Smooth muscle cell (in vitro differentiated cells): Measurements from ENCODE around the gene IL1RN. TPM values are rescaled to one million over a fixed set of nuclear protein-coding genes. Genes with fewer than 3 reads are reported as not detected.

ENCODE experiments used
- DNase-seq: peaks from one replicate; lab custom pipeline; 2025; ENCODE audit not compliant: unreplicated experiment; lab: John Stamatoyannopoulos, UW
- H2AFZ ChIP-seq: fragments of 200-600 bp; sonication (generic); 2 replicates; pipeline ENCODE4 v1.6.0; 2016; ENCODE audit warnings: antibody characterized with exemption, low read depth, mild to moderate bottlenecking
- H3F3A ChIP-seq: fragments of 200-600 bp; sonication (generic); 2 replicates; pipeline ENCODE4 v1.6.0; 2017; ENCODE audit warnings: antibody characterized with exemption, low read depth
- H3K27ac ChIP-seq: fragments of 200-600 bp; sonication (generic); 2 replicates; pipeline ENCODE4 v1.5.1; 2016; ENCODE audit warnings: low read depth, mild to moderate bottlenecking
- H3K27me3 ChIP-seq: fragments of 200-600 bp; sonication (generic); 2 replicates; pipeline ENCODE4 v1.6.1; 2016; ENCODE audit warnings: low read depth, mild to moderate bottlenecking
- H3K36me3 ChIP-seq: fragments of 200-600 bp; sonication (generic); 2 replicates; pipeline ENCODE4 v1.5.1; 2016; ENCODE audit warnings: low read depth
- H3K4me1 ChIP-seq: fragments of 200-600 bp; sonication (generic); 2 replicates; pipeline ENCODE4 v1.5.1; 2016; ENCODE audit warnings: low read depth
- H3K4me2 ChIP-seq: fragments of 200-600 bp; sonication (generic); 2 replicates; pipeline ENCODE4 v1.6.0; 2016; ENCODE audit warnings: mild to moderate bottlenecking
- H3K4me3 ChIP-seq: fragments of 200-600 bp; sonication (generic); 2 replicates; pipeline ENCODE4 v1.5.1; 2016; ENCODE audit warnings: mild to moderate bottlenecking
- H3K79me2 ChIP-seq: fragments of 200-600 bp; sonication (generic); 2 replicates; pipeline ENCODE4 v1.6.0; 2016; ENCODE audit warnings: low read depth, mild to moderate bottlenecking
- H3K9ac ChIP-seq: fragments of 200-600 bp; sonication (generic); 2 replicates; pipeline ENCODE4 v1.6.0; 2016; ENCODE audit warnings: low read depth
- H3K9me3 ChIP-seq: fragments of 200-600 bp; sonication (generic); replicated peaks from 2 replicates; pipeline ENCODE4 v1.5.1; 2016; ENCODE audit warnings: low read depth
- H4K20me1 ChIP-seq: fragments of 200-600 bp; sonication (generic); 2 replicates; pipeline ENCODE4 v1.6.0; 2016; ENCODE audit warnings: low read depth
- WGBS: methylation state at CpG from one replicate; pipeline ENCODE4 v1.1.7; 2016; ENCODE audit warnings: low lambda C conversion rate; 5-methylcytosine and 5-hydroxymethylcytosine counted together
- polyA plus RNA-seq: library from polyadenylated mRNA; unstranded; fragments of >200 nt; fragmentation: Nextera tagmentation; extraction: Ambion mirVana; gene quantifications from 2 replicates; pipeline ENCODE4 v1.2.1, GENCODE V29; 2016
- total RNA-seq: library from RNA; depleted of rRNA; stranded (reverse); fragments of >200 nt; gene quantifications from 2 replicates; pipeline ENCODE4 v1.2.3, GENCODE V29; 2014
- TF ChIP-seq, protein P1 (sequence below): fragments of 200-600 bp; sonication (generic); IDR thresholded peaks from 2 replicates; pipeline ENCODE4 v1.5.1; 2017; ENCODE audit warnings: borderline replicate concordance, mild to moderate bottlenecking, antibody characterized with exemption; ENCODE audit not compliant: insufficient read depth, poor library complexity, severe bottlenecking

IL1RN gene
- total and polyA plus RNA-seq, 2 experiments from 2014 or later: 2.2 to 3.3 TPM

DNA sequence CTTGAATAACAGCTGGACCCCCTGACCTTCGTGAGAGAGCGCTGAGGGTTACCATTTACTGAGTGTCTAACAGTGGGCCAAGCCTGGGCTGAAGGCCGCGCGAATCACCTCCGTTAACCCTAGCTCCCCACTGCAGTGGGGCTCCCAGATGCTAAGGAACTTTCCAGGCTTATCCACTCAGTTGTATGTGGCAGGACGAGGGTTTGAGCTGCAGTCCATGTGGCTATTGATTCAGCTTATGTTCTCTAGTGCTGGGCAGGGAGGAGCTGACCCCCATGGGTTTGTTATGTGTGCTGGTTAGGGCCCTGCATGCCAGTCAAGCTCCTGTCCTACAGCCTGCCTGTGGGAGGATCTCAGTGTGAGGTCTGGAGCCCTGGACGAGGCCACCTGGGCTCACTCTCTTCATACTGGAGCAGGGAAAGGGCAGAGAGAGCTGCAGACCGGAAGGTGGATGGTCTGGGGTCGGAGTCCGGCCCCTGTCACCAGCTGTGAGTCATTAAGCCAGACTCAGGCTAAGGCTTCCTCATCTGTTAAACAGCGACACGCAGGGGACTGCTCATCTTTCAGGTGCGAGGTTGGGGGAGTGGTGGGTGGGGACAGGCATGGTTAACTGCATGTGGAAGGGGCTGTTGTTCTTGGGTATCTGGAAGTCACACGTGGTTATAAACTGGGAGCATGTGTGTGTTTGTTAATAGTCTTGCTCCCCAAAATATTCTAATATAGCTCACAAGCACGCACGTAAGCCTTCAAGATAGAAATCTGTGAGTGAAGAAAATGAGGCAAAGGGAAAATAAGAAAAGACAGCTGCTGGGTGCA lies 52.9 kb downstream of the IL1RN start:
- H3K4me3 ChIP-seq: no peak overlapping the region
- no peak overlapping the region for H3K4me2 ChIP-seq
- H4K20me1 ChIP-seq: no peaks in the 10 kb centered on the region
- no peak for DNase-seq
- no peak overlapping the region for H3K27ac ChIP-seq
- H3K9me3 ChIP-seq: no peaks in the 10 kb centered on the region
- H3K36me3 ChIP-seq: no peaks in the 10 kb centered on the region
- TF ChIP-seq, protein P1, sequence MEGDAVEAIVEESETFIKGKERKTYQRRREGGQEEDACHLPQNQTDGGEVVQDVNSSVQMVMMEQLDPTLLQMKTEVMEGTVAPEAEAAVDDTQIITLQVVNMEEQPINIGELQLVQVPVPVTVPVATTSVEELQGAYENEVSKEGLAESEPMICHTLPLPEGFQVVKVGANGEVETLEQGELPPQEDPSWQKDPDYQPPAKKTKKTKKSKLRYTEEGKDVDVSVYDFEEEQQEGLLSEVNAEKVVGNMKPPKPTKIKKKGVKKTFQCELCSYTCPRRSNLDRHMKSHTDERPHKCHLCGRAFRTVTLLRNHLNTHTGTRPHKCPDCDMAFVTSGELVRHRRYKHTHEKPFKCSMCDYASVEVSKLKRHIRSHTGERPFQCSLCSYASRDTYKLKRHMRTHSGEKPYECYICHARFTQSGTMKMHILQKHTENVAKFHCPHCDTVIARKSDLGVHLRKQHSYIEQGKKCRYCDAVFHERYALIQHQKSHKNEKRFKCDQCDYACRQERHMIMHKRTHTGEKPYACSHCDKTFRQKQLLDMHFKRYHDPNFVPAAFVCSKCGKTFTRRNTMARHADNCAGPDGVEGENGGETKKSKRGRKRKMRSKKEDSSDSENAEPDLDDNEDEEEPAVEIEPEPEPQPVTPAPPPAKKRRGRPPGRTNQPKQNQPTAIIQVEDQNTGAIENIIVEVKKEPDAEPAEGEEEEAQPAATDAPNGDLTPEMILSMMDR: no peak
- no peak overlapping the region for H2AFZ ChIP-seq
- H3K4me1 ChIP-seq: no peaks in the 10 kb centered on the region
- H3K79me2 ChIP-seq: no peaks in the 10 kb centered on the region
- 80% methylated on average over 17 of the region's 17 CpGs for WGBS
- no peaks in the 10 kb centered on the region for H3F3A ChIP-seq
- H3K27me3 ChIP-seq: no peaks in the 10 kb centered on the region
- H3K9ac ChIP-seq: no peak overlapping the region

DNA sequence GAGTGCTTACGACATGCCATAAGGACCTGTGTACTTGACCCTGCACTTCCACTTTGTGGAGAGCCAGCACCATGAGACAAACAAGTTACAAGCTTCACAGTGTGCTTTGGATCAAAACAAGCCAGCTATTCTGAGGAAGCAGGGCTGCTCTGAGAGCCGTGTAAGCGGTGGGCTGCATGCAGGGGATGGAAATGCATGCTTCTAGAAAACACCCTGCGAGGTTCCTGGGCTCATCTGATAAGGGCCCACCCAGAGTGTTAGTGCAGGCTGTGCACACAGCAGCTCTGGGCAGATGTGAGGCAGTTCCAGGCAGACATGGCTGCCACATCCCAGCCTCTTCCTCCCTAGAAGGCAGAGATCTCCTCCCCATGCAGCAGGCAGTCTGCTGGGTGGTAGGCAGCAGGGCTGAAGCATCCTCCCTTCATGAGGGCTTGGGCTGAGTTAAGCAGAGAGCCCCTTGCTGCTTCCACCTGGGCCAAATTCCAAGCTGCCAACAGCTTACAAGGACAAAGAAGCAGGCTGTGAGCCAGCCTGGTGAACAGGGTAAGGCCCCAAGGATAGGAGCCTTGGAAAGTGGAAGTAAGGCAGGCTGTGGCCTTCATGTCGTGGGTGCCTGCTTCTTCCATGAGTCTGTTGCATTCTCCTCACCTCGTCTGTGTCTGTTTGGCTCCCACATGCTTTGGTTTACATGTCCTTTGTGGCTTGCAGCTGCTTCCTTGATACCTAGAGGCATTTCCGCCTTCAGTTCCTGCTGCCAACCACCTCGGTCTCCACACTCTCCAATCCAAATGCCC lies 54.1 kb downstream of the IL1RN start:
- Histone ChIP-seq H3K27ac (no peak overlapping the region), H3K4me1 (no peaks in the 10 kb centered on the region), H3K36me3 (no peaks in the 10 kb centered on the region), H3K79me2 (no peaks in the 10 kb centered on the region), H4K20me1 (no peaks in the 10 kb centered on the region), H3K27me3 (no peaks in the 10 kb centered on the region), H3K4me3 (no peak overlapping the region), H2AFZ (no peak overlapping the region), H3F3A (no peaks in the 10 kb centered on the region), H3K9me3 (no peaks in the 10 kb centered on the region), H3K9ac (no peak overlapping the region), H3K4me2 (no peak overlapping the region)
- WGBS: 82% methylated on average over 8 of the region's 8 CpGs
- TF ChIP-seq, protein P1: no peak
- no peak for DNase-seq

DNA sequence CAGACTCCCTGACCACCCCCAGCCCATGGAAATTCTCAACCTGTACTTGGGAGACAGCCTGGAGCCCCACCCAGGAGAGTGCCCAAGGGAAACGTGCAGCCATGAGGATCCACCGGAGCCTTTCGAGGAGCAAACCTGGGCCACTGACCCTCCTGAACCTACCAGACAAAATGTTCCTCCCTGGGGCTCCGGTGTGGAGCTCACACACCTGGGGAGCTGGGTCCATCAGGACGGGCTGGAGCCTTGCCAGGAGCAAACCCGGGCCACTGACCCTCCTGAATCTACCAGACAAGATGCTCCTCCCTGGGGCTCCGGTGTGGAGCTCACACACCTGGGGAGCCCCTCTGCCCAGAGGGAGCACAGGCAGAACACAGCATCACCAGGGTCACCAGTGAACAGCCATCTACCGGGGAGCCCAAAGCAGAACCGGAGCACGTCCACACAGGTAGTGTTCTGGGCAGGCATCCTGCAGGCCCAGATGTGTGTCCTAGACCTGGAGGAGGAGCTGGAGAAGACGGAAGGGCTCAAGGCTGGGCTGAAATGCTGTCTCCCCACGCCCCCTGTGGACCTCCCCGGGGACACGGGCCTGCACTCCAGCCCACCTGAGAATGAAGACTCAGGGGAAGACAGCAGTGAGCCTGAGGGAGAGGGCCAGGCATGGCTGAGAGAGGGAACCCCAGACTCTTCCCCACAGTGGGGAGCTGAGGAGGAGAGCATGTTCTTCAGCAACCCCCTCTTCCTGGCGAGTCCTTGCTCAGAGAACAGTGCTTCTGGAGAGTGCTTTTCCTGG lies 55.3 kb downstream of the IL1RN start:
- Histone ChIP-seq H3K27me3 (no peaks in the 10 kb centered on the region), H3K79me2 (no peaks in the 10 kb centered on the region), H3K9me3 (no peaks in the 10 kb centered on the region), H3K4me1 (no peaks in the 10 kb centered on the region), H3K9ac (no peak overlapping the region), H4K20me1 (no peaks in the 10 kb centered on the region), H3K4me3 (no peak overlapping the region), H3K36me3 (no peaks in the 10 kb centered on the region), H2AFZ (no peak overlapping the region), H3K27ac (no peak overlapping the region), H3K4me2 (no peak overlapping the region), H3F3A (no peaks in the 10 kb centered on the region)
- WGBS: 95% methylated on average over 15 of the region's 15 CpGs
- TF ChIP-seq, protein P1: no peak
- no peak for DNase-seq
